22Rv1 (cell line): Measurements from ENCODE around the gene EHHADH.

Source experiments
- ZFX ChIP-seq: fragments of 450-650 bp; IDR thresholded peaks from 2 replicates; pipeline ENCODE4 v1.6.1; 2017; ENCODE audit warnings: antibody characterized with exemption, borderline replicate concordance
- TF ChIP-seq, protein P1 (sequence below): fragments of 450-650 bp; IDR thresholded peaks from 2 replicates; pipeline ENCODE4 v1.5.1; 2017; ENCODE audit warnings: mild to moderate bottlenecking

DNA sequence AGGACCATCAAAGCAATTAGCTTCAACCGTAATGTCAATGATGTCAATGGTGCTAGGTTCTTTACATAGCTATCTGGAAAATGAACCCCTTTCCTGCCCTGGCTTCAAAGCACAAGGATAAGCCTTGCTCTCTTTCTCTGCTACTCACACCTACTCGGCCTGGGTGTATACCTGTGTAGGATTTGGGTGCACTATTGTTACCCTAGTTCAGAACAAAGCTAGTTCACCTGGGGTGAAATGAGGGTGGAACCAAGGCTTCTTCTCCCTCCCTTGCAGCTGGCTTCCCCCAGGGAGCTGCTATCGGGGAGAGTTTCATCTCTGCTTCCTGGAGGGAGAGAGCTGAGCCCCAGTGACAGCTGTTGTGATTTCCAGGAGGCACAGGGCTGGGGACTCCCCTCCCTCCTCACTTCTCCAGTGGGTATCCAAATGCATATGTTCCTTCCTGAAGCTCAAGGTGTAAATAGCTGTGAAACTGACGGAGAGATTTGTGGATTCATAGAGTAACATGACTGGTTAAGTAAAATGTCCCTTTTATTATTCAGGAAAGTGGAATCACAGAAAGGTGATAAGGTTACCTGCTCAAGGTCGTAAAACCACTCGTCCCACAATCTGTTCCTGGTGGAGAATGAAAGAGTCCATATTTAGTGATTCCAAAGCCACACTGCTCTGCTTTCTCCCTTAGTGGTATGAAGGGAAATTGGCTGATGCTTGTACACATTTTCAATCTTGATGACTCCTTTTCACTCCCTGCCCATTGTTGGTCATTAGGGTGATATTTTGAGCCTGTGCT, 89.2 kb downstream of the EHHADH start:
- TF ChIP-seq, protein P1, sequence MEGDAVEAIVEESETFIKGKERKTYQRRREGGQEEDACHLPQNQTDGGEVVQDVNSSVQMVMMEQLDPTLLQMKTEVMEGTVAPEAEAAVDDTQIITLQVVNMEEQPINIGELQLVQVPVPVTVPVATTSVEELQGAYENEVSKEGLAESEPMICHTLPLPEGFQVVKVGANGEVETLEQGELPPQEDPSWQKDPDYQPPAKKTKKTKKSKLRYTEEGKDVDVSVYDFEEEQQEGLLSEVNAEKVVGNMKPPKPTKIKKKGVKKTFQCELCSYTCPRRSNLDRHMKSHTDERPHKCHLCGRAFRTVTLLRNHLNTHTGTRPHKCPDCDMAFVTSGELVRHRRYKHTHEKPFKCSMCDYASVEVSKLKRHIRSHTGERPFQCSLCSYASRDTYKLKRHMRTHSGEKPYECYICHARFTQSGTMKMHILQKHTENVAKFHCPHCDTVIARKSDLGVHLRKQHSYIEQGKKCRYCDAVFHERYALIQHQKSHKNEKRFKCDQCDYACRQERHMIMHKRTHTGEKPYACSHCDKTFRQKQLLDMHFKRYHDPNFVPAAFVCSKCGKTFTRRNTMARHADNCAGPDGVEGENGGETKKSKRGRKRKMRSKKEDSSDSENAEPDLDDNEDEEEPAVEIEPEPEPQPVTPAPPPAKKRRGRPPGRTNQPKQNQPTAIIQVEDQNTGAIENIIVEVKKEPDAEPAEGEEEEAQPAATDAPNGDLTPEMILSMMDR, result no peak
- TF ChIP-seq ZFX, result no peak
